GM06990 (cell line): Measurements from ENCODE around the gene BDH2.

ENCODE experiments used
- DNase-seq: peaks from one replicate; pipeline ENCODE4 v3.0.0-alpha.2; 2011; ENCODE audit not compliant: insufficient read length; ENCODE audit errors: extremely low read depth
- H3K27me3 ChIP-seq: replicated peaks from 2 replicates; pipeline ENCODE4 v1.6.0; 2011; ENCODE audit warnings: low read length; ENCODE audit not compliant: control insufficient read depth, insufficient read depth
- H3K36me3 ChIP-seq: 2 replicates; pipeline ENCODE4 v1.5.1; 2011; ENCODE audit warnings: low read length; ENCODE audit not compliant: control insufficient read depth, insufficient read depth
- H3K4me3 ChIP-seq: replicated peaks from 2 replicates; pipeline ENCODE4 v1.5.1; 2011; ENCODE audit warnings: low read depth, mild to moderate bottlenecking, control low read depth, low read length
- TF ChIP-seq, protein P1 (sequence below): IDR thresholded peaks from 2 replicates; pipeline ENCODE4 v1.5.1; 2011; ENCODE audit warnings: low read length, control low read depth, mild to moderate bottlenecking, inconsistent platforms; ENCODE audit not compliant: insufficient read depth, poor library complexity, severe bottlenecking

Gene BDH2

GRCh38 chr4:103099691-103100392 is at the start of gene BDH2:
Gene BDH2 (minus strand): TSS chr4:103099834. CDS start chr4:103096254, 3,580 bp downstream.
- Histone ChIP-seq H3K4me3 (peak within 1 kb of the TSS; percentile 63), H3K27me3 (no peaks in the 10 kb centered on the region), H3K36me3 (no peaks in the 10 kb centered on the region; the same call in 1 of the 2 replicates)
- TF ChIP-seq, protein P1, sequence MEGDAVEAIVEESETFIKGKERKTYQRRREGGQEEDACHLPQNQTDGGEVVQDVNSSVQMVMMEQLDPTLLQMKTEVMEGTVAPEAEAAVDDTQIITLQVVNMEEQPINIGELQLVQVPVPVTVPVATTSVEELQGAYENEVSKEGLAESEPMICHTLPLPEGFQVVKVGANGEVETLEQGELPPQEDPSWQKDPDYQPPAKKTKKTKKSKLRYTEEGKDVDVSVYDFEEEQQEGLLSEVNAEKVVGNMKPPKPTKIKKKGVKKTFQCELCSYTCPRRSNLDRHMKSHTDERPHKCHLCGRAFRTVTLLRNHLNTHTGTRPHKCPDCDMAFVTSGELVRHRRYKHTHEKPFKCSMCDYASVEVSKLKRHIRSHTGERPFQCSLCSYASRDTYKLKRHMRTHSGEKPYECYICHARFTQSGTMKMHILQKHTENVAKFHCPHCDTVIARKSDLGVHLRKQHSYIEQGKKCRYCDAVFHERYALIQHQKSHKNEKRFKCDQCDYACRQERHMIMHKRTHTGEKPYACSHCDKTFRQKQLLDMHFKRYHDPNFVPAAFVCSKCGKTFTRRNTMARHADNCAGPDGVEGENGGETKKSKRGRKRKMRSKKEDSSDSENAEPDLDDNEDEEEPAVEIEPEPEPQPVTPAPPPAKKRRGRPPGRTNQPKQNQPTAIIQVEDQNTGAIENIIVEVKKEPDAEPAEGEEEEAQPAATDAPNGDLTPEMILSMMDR, result peak; percentile 54
- peak; percentile 64 for DNase-seq

DNA sequence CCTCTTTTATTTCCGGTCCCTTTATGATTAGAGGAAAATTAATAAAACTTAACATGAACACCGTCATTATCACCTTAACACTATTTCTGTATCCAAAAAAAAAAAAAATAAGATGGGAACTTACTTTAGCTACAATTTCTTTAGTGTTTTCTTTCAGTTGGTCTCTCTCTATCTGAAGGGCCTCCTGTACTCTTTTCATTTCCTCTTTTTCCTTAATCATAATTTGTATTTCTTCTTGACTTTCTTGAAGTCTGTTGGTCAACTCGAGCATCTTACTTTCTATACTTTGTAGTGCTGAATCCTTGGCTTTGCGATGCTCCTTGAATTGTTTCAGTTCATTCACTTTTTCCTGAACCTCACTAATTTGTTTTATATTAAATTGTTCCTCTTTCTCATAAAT is 45.3 kb upstream of the BDH2 start:
- Histone ChIP-seq H3K27me3 (no peaks in the 10 kb centered on the region), H3K4me3 (no peak overlapping the region), H3K36me3 (peaks cover 1% of the 10 kb centered on the region)
- DNase-seq, result no peak
- TF ChIP-seq, protein P1, result no peak

DNA sequence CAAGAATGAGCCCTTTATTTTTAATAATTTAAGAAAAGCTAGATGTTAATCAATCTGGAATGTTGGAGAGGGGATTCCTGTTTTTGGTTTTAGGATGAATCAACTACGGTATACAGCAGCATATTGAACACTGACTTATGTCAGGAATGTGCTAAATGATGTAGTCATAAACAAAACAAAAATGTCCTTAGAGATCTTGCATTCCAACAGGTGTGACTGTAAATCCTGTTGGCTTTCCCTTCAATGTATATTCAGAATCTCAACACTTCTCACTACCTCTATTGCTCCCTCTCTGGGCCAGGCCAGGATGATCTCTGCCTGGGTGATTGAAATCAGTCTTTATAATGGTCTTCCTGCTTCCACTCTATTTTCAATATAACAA is 37.8 kb upstream of the BDH2 start:
- H3K27me3 ChIP-seq, result no peaks in the 10 kb centered on the region
- TF ChIP-seq, protein P1, result no peak
- no peak overlapping the region for H3K4me3 ChIP-seq
- no peak for DNase-seq
- H3K36me3 ChIP-seq, result peaks cover 2% of the 10 kb centered on the region

DNA sequence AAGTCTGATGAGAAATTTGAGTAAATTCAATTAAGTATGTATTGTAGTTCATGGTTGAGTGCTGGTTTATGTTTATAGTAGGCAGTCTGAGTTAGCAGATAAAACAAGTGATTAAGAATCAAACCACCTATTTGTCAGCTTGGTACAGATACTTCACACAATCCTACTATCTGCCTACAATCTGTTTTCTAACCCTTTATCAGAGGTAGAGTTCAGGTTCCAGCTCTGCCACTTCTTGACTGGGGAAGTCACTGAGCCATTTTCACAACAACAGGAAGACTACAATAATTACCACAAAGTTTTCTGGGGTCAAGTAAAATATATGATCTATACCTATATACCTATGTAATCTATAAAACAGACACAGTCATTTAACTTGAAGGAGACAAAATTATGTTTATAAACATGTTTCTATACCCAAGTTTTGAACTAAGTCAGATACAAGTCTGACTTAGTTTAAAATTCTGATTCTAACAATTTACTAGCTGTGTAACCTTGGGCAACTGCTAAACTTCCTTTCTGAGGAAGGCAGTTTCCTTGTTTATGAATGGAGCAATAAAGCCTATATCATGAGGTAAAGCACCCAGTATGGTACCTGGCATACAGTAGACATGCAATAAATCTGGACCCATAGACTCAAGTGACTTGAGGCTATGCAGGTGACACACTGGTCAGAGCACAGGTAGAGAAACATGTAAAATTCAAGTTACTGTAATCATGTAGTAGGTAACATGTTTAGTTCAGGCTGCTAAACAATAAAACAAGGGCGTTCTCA is 37.2 kb upstream of the BDH2 start:
- H3K4me3 ChIP-seq, result no peak overlapping the region
- H3K36me3 ChIP-seq, result peaks cover 2% of the 10 kb centered on the region
- no peak for DNase-seq
- no peaks in the 10 kb centered on the region for H3K27me3 ChIP-seq
- TF ChIP-seq, protein P1, result no peak

DNA sequence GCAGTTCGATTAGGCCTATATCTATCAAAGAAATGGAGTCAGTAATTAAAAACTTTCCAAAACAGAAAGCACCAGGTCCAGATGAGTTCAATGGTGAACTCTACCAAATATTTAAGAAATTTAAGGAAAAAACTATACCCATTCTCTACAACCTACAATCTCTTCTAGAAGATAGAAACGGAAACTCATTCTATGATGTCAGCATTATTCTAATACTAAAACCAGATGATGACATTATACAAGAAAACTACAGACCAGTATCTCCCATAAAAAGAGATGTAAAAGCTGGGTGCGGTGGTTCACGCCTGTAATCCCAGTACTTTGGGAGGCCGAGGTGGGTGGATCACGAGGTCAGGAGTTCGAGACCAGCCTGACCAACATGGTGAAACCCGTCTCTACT is 29.5 kb upstream of the BDH2 start:
- Histone ChIP-seq H3K4me3 (no peak overlapping the region), H3K27me3 (no peaks in the 10 kb centered on the region), H3K36me3 (peaks cover 2% of the 10 kb centered on the region)
- DNase-seq, result no peak
- TF ChIP-seq, protein P1, result no peak
